ENCODE data around the gene CYP27C1.

GRCh38 chr2:127235082-127235702 is 15.1 kb upstream of the CYP27C1 start:
- TF ChIP-seq CTCF (conservative IDR thresholded peaks at IDR 0.05; ENCODE audit: low read depth in 2 of 2), result no peak
- no peak for TF ChIP-seq REST (IDR thresholded peaks at IDR 0.05; ENCODE audit: unreplicated experiment)
- TF ChIP-seq EZH2 (IDR thresholded peaks at IDR 0.05; ENCODE audit: low read depth, unreplicated experiment), result no peak
- no peak for TF ChIP-seq NANOG (IDR thresholded peaks at IDR 0.05; ENCODE audit: borderline replicate concordance)
- no peak for TF ChIP-seq JUNB (IDR thresholded peaks at IDR 0.05; ENCODE audit: unreplicated experiment)

Data from GM23338 (cell line).